HG02642 (cell line): ENCODE results near the gene AMMECR1L.

Experiments used
- ATAC-seq: cut with Tn5 transposase; IDR thresholded peaks from one replicate; pipeline ENCODE4 v1.9.1; 2021; ENCODE audit warnings: mild to moderate bottlenecking; ENCODE audit not compliant: unreplicated experiment, poor library complexity

The AMMECR1L gene

DNA sequence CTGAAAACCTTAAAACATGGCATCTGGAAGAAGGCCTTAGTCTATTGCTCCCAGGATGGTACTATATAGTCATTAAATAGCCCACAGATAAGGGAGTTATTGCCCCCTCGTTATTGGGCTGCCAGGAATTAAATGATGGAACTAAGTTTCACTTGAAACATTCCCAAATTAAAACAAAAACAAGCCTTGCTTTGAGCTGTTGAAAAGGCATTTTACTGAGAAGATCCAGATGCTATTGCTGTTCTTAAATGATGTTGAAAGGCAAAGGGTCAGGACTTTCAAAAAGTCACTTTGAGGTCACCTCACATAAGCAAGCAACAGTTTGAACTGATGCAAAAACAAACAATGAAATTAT is 2.0 kb upstream of the AMMECR1L start:
- ATAC-seq: no peak

DNA sequence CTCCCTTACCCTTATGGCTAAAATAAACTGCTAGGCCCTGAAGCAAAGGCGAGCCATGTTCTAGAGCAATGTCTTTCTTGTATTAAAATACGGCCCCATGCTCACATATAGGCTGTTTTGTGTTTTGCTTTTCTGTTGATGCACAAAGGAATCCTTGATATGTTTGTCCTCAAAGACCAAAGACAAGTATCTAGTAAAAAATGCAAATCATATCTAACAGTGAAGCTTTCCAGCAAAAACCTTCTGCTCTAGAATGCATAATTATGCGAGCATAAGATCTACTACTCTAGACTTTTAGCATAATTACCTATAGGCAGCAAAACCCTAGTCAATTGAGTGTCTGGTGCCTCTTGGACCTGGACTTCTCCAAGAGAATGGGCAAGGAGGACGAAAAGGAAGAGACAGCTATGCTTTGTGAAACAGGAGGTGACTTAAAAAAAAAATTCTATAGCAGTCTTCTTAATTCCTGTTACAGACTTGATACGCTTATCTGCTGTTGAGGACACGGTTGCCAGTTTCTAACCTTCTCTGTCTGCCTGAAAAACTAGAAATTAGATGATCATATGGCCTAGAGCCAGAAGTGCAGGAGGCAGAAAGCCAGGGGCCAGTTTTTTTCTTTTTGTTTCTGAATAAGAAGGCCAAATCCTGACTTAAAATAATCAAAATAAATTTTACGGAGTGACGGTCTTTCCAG is 1.5 kb upstream of the AMMECR1L start:
- ATAC-seq: no peak

DNA sequence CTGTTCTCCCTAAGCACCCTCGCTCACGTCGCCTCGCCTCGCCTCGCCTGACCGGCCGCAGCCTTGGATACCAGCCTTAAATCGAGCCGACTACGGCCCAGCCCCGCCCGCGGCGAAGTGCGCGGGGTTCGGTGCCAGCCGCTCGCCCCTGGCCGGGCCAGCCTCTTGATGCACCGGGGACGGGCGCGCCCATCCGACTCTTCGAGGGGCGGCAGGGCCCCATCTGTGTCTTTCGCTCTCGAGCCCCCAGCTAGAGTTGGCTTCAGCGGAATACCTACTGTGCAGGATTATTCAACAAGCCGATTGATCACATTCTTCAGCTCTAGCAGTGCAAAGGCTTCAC is 808 bp upstream of the AMMECR1L start:
- ATAC-seq: peak; percentile 32

DNA sequence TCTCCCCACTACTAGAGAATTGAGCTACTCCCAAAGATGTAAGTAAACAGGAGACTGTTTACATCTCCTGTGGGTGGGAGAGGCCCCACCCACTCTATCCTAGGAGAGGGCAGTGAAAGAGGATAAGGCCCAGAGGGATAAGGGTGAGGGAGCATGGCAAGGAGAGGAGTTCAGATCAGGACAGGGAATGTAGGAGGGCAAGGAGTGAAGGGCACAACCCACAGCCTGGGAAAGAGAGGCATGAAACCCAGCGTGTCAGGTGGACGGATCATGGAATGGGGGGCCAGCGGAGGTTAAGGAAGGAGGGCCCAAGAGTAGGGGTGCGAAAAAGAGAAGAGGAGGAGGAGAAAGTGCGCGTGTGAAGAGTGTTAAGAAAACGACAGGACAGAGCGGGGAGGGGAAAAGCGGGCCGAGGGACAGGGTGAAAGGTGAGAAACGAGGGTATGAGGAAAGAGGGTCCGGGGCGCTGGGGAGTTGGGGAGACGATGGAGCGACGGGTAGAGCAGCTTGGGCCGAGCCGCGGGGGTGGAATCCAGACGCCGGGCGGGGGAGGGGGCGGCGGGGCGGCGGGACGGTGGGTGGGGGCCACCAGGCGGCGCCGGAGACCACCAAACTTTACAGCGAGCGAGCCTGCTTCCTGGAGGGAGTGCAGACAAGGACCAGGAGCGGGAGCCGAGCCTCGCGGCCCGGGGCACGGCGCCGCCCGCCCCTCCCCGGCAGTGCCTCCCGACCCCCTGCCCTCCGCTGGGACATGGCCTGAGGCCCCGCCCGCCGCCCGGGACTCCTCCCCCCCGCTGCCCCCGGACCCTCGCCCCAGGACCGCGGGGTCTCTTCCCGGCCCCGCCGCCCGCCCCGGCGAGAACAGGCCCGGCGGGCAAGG is 655 bp downstream of the AMMECR1L start:
- ATAC-seq: peak; percentile 17

DNA sequence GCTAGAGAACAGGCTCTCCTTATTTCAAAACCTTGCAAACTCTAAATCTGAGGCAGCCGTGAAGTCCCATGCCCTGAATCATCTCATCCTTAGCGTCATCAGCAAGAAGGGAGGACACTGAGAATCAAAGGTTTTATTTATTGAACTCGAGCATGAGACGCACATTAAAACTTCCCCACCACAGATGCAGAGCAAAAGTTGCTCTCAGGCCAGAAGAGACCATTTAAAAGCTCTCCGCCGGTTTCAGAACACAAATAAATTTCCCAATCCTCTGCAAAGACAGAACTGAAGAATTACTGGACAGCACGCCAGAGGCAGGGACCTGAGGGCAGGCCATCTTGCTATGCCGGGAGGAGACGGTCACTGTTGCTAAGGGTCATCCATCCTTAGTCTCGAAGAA is 1.3 kb downstream of the AMMECR1L start:
- ATAC-seq: no peak

DNA sequence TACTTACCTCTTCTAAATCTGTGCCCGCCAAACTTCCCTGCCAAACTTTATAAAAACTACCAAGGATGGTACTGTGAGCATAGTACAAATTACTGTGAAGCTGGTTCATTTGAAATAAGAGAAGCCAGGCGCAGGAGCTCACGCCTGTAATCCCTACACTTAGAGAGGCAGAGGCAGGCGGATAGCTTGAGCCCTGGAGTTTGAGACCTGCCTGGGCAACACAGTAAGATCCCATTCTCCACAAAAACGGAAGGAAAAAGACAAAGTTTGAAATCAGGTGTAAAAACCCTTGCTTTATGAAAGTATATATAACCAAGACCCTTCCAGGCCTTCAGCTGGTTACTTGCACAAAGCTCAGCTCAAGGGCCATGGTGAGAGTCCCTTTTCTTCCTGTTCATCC is 5.9 kb downstream of the AMMECR1L start:
- no peak for ATAC-seq

DNA sequence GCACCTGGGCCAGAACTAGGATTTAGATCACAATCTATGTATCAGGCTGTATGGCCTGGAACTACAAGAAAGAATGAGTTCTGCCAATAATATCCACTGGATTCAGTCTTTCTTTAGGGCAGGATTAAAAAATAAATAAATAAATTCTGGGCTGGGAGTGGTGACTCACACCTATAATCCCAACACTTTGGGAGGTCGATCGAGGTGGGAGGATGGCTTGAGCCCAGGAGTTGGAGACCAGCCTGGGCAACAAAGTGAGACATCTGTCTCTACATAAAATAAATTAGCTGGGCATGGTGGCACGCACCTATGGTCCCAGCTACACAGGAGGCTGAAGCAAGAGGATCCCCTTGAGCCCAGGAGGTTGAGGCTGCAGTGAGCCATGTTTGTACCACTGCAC is 8.1 kb downstream of the AMMECR1L start:
- ATAC-seq: no peak

DNA sequence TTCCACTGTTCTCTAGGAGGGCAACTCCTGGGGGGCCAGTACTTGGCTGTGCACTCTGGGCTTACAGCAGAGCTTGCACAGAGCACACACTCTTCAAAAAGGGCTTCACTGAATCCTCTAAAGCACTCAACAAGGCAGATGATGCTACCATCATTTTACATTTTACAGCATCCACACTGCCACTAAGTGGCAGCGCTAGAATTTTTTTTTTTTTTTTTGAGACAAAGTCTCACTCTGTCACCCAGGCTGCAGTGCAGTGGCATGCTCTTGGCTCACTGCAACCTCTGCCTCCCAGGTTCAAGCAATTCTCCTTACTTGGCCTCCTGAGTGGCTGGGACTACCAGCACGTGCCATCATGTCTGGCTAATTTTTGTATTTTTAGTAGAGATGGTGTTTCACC is 8.6 kb downstream of the AMMECR1L start:
- no peak for ATAC-seq

DNA sequence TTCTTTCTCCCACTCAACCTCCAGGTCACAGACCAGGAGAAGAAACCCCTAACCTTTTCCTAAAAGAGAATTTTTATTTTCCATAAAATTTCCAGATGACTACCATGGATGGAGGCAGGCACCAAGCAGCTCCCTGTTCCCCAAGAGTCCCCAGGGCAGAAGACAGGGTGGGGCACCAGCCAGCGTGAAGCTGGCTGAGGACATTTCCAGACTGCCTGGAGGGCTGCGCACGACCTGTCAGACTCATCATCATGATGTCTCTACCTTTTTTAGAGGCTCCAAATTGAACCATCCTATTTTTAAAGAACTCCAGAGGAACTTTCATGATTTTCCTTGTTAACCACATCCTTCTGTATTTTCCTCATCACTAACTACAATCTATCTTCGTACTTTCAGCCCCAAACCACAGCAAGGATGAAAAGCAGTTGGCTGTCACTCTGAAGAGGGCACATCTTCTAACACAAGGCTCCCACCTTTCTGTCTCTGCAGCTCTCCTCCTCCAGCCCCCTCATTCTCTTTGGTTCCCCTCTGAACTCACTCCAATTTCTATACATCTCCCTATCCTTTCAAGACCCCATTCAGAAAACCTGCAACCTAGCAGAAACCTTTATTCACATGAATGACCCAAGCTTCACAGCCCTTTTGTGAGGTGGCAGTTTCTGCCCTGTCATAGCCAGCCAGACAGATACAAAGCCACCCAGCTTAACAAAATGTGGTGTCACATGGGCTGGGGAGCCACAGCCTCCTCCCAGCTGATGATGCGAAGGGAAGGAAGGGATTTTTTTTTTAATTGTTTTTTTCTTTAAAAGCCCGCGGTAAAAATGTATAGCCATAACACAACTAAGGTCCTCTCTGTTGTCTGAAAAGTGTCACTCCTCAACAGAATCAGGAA is 11.1 kb downstream of the AMMECR1L start:
- ATAC-seq: no peak

DNA sequence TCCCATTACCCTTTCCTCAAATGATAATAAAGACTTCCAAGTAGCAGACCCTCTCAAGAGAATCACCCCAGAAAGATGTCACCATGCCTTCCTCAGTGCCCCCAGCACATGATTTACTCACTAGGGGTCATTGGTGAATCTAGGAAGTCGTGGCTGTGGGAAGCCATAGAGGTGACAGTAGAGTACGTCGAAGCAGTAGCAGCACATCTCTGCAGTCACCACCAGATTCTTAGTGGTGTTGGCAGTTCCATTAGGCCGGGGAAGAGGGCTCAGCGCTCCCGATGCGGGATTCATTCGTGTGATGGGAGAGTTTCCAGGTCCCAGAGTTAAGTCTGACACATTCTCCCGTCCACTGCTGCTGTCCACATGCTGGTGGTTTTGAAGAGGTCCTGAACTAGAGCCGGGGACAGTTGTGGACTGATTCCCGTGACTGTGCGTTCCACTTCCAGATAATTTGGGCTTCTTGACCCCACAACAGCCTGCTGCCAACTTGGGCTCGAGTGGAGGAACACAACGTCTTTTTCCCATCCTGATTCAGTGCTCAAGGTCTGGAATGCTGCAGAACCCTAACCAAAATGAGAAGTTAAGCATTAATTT is 12.0 kb downstream of the AMMECR1L start:
- no peak for ATAC-seq

DNA sequence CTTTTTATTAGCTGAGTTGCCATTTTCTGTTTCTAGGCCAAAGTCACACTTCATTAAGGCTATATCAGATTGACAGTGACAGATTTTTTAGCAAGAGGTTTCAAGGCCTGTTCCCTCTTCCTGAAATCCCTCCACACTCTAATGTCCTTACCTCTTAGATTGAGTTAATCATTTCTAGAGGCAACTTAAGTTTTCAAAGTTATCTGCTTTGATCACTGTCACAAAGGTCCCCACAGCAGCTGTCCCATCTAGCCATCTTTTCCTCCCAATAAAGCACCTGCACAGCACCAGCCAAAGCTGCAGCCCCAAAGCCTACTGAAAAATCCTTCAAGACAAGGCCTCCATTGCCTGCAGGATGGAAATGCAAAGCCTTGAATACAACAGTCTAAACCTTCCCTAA is 13.4 kb downstream of the AMMECR1L start:
- no peak for ATAC-seq

DNA sequence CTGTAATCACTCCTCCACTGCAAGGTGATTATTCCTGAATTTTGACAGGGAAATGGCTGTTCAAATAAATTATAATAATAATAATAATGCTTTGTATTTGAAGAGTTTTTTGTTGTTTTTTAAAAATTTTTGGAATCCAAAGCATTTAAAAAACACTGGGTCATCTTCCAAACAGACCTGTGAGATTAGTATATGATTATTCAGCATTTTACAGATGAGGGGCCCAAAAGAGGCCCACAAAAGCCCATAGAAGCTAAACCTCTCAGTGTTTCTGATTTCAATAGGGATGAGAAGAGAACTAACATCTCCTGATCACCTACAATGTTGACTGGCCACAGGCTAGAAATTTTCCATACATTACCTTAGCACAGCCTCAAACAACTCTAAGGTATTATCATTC is 19.8 kb downstream of the AMMECR1L start:
- ATAC-seq: no peak

DNA sequence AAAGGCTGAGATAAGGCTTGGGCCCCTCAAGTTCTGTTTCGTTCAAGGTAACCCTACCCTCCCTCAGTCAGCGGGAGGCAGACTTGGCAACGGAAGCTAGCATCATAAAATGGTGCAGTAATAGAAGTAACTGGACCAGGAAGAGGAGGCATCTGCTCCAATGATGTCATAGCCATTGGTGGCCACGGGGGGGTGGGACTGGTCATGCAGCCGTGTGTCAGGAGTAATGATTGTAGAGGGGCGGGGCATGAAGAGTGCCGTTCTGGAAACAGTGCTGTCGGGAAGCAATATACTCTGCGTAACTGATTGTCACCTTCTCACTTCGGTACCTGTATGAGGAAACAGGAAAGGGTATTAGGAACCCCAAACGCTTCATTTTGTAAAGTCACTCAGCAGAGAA is 20.9 kb downstream of the AMMECR1L start:
- ATAC-seq: no peak

DNA sequence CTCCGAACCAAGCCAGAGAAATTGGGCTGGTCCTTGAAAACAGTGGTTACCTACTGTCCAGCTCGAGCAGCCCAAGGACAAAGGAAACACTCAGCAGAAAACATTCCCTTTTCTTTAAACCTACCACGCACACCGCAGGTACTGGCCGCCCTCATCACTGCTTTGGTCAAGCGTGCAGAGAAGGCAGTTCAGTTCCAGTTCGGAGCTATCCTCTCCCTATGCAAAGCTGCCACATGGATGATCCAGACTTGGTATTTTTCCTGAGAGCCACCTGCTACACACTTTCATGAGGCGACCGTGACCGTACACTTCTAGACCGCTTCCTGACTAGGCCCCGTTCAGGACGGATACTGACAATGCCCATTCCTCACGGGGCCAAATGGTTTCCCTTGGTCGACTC is 23.5 kb downstream of the AMMECR1L start:
- no peak for ATAC-seq

DNA sequence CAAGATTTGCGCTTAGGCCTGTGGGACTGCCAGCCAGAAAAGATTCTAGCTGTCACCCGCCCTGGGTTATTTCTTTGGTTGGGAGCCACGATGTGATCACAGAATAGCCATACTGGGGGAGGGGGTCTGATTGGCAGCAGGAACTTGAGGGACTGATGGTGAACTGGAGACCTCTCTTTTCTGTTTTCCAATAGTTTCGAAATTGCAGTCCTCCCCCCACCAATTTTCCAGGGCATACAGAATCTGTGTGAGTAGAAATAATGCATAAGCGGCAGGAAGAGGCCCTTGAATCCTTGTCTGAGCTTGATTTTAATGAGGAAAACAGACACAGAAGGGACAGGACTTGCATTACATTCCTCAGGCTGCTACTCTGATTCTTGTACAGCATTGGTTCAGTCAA is 25.6 kb downstream of the AMMECR1L start:
- no peak for ATAC-seq

DNA sequence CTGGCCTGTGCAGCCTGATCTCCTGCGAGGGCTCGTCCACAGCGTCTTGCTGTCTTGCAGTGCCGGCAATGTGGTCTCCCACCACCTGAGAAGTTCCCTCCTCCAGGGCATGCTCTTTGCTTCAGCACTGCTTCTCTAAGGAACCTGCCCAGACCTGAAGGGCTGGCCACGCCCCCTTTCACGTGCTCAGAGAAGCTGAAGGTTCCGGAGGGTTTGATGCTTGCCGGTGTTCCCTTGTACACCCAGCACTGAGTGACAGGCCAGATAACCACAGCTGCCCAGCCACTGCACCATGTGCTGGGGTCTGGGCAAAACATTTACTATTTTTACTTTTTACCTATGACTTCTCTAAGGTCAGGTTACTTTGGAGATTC is 26.1 kb downstream of the AMMECR1L start:
- no peak for ATAC-seq

DNA sequence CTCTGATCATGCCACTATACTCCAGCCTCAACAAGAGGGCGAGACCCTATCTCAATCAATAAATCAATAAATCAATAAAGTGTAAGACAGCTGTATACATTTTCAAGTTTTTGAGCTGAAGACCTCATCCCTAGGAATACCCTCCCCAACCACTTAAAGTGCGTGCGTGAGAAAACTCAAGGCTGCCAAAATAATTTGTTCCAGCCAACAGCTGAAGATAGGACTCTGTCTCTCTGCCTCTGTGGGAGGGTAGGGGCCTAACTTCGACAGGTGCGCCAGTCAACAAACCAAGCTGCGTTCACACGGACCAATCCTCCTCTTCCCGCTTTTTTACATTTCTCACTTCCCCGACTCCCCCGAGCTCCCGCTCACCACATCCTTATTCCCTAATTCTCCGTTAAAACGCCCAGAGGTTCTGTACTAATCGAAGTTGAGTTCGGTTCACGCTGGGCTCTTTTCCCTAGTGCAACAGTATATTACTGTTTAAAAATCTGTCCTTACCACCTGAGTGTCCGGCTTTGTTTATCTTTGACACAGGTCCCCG is 28.4 kb downstream of the AMMECR1L start:
- ATAC-seq: no peak

DNA sequence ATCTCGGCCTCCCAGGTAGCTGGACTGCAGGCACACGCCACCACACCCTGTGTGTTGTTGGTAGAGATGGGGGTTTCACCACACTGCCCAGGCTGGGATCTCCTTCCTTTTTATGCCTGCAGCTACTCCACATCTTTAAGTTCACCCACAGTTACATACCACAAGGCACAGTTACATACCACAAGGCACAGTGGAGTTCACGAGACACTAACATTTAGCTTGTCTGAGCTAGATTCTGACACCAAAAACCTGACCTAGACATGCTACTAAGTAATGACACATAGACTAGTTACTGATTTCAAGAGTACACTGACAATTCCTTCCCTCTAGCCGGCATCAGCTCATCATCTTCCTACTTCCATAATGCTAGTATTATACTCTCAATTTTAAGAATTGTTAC is 32.1 kb downstream of the AMMECR1L start:
- no peak for ATAC-seq

DNA sequence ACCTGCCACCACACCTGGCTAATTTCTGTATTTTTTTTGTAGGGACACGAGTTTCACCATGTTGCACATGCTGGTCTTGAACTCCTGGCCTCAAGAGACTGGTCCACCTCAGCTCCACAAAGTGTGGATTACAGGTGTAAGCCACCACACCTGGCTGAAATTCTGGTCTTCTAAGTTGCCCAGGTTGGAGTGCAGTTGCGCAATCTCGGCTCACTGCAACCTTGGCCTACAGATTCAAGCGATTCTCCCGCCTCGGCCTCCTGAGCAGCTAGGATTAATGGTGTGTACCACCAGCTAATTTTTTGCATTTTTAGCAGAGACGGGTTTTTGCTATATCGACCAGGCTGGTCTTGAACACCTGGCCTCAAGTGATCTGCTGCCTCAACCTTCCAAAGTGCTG is 33.4 kb downstream of the AMMECR1L start:
- no peak for ATAC-seq

DNA sequence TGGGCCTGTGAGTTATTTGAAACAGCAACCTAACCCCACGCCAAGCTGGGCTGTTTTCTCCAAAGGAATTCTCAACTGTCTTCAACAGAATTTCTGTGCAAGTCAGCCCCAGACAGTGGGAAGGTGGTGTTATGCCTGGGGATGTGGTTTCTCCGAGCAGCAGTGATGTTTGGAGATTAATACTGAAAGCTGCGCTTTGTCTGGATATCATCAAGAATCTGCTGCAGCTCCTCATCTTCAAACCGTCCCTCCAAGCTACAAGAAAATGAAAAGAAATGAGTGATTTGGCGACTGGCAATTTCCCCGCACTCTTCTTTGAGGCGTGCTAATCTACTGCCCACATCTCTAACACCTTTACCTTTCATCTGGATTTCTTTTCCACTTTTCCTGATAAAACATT is 37.8 kb downstream of the AMMECR1L start:
- no peak for ATAC-seq
